ENCODE data around the gene CORO7.
"Not testable (repeated sequence)": the region's sequence is repeated elsewhere in the genome, so short reads cannot be mapped to it uniquely, and the experiment has no call there.

CORO7 gene

DNA sequence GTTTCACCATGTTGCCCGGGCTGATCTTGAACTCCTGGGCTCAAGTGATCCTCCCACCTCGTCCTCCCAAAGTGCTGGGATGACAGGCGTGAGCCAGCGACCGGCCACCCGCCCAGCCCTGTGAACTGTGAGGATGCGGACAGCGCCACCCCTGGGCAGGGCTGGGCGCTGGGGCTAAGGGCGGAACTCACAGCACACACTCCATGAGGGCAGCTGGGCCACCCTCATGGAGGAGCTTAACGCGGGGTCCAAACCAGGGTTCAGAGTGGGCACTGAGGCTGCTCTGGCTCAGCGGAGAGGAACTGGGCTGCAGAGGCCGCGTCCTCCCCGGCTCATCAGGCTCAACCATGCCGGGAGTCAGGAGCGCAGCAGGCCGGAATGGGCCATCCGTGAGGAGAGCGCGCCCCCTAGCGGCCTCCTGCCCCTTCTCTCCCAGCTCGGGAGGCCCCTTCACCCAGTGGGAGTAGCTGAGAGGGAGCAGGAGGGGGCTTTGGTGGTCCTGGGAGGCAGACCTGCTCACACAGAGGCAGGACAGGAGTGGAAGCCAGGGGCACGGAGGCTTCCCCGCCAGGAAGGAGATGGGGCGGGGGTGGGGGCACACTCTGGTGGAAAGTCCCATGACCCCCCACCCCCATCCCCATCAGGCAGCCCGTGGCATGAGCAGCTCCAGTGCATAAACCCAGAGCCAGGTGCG lies 13.8 kb downstream of the CORO7 start:
- DNase-seq (ENCODE audit: low read depth in 2 of 2), result peak; percentile 56 to 74

GRCh38 chr16:4401510-4401909 lies 14.9 kb downstream of the CORO7 start:
- no peak for DNase-seq (ENCODE audit: low read depth in 2 of 2)

- DNase-seq (ENCODE audit: low read depth in 2 of 2), result no peak
Measured at GRCh38 chr16:4401094-4401501, 15.3 kb downstream of the CORO7 start.

- no peak for DNase-seq (ENCODE audit: low read depth in 2 of 2)
Measured at GRCh38 chr16:4399001-4399730, 17.2 kb downstream of the CORO7 start.

- DNase-seq (ENCODE audit: low read depth in 2 of 2), result no peak
Measured at GRCh38 chr16:4395055-4395726, 21.2 kb downstream of the CORO7 start.

DNA sequence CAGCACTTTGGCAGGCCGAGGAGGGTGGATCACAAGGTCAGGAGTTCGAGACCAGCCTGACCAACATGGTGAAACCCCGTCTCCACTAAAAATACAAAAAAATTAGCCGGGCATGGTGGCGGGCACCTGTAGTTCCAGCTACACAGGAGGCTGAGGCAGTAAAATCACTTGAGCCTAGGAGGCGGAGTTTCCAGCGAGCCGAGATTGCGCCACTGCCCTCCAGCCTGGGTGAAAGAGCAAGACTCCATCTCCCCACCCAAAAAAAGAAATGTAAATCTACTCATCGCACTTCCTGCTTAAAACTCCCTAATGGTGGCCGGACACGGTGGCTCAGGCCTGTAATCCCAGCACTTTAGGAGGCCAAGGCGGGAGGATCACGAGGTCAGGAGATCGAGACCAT lies 22.5 kb downstream of the CORO7 start:
- DNase-seq (ENCODE audit: low read depth in 2 of 2), result not testable (repeated sequence)

DNA sequence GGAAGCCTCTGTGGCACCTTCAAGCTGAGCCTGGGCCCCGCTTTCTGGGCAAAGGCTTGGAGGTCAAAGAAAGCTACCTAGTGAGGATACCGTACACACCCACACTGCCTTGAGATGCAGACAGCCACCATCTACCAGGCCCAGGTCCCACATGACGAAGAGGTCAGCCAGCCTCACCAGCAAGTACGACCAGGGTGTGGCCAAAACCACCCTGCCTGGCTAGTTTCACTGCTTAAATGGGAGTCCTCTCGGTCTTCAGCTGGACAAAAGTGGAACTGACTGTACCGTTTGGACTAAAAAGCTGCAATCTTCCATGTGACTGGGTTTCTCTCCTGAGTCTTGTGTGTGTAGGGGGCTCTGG lies 23.2 kb downstream of the CORO7 start:
- DNase-seq (ENCODE audit: low read depth in 2 of 2), result no peak

- DNase-seq (ENCODE audit: low read depth in 2 of 2), result no peak
Measured at GRCh38 chr16:4392382-4393239, 23.8 kb downstream of the CORO7 start.

- DNase-seq (ENCODE audit: low read depth in 2 of 2), result no peak
Measured at GRCh38 chr16:4391631-4392381, 24.6 kb downstream of the CORO7 start.

GRCh38 chr16:4390266-4391260 lies 25.8 kb downstream of the CORO7 start:
- no peak for DNase-seq (ENCODE audit: low read depth in 2 of 2)

DNA sequence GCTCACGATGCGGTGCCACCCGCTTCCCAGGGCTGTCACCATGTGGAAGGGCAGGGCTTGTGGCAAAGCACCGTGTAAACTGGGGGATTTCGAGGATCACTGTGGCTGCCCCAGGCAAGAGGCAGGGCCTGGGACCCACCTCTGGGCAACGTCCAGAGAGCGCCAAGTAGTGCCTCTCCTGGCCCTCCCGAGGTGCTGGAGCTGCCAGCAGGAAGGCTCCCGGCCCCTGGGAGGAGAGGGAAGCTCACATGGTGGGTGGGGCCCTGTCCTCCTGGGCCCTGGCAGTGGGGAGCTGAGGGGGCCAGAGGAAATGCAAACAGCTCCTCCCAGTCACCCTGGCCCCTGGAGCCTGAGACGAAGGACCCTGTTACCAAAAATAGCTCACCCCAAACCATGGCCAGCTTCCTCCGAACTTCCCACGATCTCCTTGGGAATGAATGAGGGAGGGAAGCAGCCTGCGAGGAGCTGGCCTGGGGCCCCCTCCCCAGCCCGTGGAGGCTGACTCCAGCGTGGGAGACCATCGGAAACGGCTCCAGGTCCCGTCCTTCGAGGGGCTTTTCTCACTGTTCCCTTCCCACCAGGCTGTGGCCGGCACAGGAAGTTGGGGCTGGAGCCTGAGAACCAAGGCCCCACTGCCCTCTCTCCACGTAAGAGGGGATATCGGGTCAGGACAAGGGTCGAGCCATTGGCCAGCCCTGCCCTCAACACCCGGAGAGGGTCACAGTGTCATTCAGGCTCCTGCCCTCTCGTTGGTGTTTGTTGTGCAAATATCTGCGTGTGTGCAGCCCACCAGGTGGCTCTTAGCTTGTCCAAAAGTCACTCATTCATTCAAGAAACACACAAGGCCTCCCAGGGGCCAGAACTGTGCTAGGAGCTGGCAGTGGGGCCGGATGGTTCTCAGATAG lies 27.1 kb downstream of the CORO7 start:
- no peak for DNase-seq (ENCODE audit: low read depth in 2 of 2)

DNA sequence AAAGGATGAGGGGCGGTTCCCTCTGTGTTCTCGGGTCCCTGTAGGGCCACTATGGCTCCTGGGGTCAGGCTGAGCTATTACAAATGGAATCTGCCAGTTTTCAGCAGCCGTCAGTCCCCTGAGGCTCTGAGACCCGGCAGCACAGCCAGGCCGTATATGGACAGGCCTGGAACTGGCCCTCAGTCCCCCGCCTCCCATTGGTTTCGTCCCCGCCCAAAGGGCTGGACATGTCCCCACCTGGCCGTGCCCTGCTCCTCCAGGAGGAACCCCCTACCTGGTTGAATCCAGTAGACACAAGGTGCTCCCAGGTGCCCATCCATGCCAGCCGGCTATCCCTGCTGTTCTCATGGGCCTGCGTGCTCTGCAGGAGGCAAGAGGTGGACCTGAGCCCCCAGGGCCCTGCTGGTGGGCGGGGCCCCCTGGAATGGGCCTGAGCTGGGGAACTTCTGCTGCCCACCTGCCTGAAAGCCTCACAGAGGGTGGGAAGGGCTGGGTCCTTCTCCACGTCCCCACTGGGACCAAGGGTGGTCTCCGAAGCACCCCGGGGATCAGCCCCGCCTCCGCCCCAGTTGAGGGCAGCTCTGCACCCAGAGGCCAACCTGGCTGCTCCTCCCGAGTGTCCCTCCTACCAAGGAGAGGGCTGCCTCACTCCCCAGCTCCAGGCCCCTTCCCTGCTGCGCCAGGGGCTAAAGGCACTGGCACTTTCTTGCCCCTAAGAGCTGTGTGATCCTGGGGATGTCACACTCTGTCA lies 27.9 kb downstream of the CORO7 start:
- DNase-seq (ENCODE audit: low read depth in 2 of 2), result no peak

- DNase-seq (ENCODE audit: low read depth in 2 of 2), result no peak
Measured at GRCh38 chr16:4387781-4388180, 28.6 kb downstream of the CORO7 start.

DNA sequence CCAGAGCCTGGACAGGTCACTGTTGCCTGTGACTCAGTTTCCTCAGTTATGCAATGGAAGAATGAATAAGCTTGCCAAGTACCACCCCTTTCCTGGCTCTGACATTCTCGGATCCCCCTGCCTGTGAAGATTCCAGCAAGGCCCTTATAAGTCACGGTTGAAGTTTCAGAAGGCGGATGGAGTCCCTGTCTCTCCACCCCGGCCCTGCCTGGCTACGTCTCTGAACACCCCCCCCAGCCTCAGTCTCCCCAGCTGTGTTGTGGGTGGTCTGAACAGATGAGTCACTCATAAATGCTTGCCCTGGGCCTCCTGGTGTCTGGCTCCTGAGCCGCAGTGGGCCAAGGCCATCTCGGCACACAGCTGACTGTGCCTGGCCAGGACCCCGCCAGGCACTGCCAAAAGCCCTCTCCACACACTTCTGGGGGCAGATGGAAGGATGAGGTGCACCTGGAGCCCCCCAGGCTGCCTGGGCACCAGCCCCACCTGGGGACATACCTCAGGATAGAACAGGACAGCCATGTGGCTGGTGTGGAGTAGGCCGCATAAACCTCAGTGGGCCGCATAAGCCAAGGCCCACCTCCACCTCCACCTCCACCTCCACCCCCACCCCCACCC lies 29.3 kb downstream of the CORO7 start:
- DNase-seq (ENCODE audit: low read depth in 2 of 2), result no peak

GRCh38 chr16:4386451-4386805 lies 30.0 kb downstream of the CORO7 start:
- no peak for DNase-seq (ENCODE audit: low read depth in 2 of 2)

DNA sequence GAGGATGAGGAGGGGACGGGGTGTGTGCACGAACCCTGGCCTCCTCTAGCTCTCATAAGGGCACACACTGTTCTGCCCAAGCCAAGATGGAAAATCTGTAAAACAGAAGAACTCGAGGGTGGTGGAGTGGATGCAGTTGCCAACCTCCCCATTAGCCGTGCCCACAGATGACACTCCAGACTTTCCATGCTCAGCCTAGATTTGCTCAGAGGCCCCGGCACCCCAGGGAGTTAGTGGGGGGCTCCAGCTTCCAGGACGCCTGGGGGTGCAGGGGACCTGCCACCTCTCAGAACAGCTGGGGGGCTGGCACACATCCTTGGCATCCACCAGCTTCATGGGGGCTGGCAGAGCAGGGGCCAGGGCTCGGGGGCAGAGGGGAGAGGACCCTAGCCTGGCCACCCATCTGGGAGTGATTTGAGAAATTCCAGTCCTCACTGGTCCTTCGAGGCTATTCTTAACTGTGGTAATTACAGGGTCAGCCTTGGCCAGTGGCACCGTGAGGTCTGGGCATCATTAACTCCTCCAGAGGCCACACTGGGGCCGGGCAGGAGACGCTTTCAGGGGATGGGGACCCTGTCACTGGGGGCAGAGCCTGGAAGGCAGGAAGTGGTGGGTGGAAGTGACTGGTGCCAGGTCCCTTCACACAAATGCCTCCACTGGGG lies 30.5 kb downstream of the CORO7 start:
- no peak for DNase-seq (ENCODE audit: low read depth in 2 of 2)

DNA sequence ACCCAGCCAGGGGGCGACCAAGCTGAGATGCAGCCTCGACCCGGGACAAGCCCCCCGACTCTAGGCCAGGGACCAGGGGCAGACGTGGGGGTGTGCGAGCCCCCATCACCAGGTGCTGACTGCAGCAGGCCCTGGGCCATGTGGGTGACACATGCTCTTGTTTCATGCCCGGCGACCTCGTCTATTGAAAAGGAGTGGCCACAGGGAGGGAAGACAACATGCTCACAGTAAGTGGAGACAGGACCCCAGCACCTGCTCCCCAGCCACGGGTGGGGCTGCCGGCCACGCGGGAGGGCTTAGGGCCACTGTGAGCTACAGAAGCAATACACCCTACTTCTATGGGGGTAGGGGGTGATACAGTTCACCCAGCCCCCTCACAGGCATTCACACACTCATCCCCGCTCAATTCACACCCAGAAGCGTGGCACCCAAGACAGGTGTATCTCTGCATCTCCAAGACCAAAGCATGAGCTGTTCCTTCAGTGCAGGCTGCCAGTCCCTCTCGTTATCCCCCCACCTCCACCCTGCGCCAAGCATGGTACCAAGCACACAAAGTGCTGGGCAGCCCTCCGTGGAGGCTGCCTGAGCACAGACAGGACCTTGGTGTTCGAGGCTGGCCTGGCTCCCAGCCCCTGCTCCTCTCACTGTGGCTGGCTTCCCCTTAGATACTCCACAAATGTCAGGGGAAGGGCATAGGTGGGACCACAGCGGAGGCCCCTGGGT lies 31.2 kb downstream of the CORO7 start:
- DNase-seq (ENCODE audit: low read depth in 2 of 2), result no peak

Measured in stimulated activated CD4-positive, alpha-beta T cell treated with anti-CD3 and anti-CD28 coated beads, Interleukin-4, amount 100 ng/mL, for 48 hours (primary cell).